Ishikawa (cell line): ENCODE data around the gene PLXDC2.

Source experiments
- RAD21 ChIP-seq: IDR thresholded peaks from 2 replicates; pipeline ENCODE4 v1.6.1; 2012; ENCODE audit warnings: low read depth
- YY1 ChIP-seq: IDR thresholded peaks from 2 replicates; pipeline ENCODE4 v1.6.1; 2012; ENCODE audit warnings: low read depth
- TF ChIP-seq, protein P1 (sequence below): IDR thresholded peaks from 2 replicates; pipeline ENCODE4 v1.6.1; 2012

DNA sequence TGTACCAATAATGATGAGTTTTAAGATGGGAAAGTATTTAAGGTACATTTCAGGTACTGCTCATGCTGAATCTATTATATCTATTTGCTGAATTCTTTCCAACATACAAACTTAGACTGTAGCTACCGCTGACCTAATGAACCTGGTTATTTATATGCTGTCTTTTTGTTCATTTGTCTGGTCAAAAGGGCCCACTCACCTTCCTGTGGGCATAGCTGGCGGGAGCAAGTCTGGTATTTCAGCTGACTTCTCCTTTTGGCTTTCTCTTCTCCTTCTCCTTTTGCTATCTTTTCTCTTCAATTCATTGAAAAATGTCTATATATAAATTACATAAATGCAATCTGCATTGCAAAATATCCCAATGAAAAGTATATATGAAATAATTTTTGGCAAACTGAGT lies 9.5 kb downstream of the PLXDC2 start:
- TF ChIP-seq, protein P1, sequence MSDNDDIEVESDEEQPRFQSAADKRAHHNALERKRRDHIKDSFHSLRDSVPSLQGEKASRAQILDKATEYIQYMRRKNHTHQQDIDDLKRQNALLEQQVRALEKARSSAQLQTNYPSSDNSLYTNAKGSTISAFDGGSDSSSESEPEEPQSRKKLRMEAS = no peak
- TF ChIP-seq YY1 = no peak
- no peak for TF ChIP-seq RAD21
